ENCODE results near the gene KRTAP10-12. TPM values are rescaled to one million over a fixed set of nuclear protein-coding genes. Genes with fewer than 3 reads are reported as not detected.

KRTAP10-12 gene
- total RNA-seq, 4 donors from 2014 or later: not detected

DNA sequence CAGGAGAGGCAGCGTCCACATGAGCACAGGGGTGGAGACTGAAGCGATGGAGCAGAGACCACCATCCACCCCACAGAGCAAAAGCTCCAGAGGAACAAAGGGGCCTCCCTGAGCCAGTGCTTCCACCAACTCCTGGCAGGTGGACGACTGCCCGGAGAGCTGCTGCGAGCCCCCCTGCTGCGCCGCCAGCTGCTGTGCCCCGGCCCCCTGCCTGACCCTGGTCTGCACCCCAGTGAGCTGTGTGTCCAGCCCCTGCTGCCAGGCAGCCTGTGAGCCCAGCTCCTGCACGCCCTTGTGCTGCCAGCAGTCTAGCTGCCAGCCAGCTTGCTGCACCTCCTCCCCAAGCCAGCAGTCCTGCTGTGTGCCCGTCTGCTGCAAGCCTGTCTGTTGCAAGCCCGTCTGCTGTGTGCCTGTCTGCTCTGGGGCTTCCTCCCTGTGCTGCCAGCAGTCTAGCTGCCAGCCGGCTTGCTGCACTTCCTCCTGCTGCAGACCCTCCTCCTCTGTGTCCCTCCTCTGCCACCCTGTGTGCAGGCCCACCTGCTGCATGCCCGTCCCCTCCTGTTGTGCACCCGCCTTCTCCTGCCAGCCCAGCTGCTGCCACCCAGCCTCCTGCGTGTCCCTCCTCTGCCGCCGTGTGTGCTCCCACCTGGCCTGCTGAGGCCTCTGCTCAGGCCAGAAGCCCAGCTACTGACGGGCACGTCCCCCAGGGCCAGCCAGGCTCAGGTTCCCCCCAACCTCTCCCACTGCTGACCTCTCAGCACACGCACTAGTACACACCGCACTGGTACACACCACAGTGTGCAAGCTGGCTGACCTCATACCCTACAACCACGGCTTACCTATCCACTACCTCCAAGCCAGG lies 5.4 kb downstream of the KRTAP10-12 start:
- TF ChIP-seq, protein P1, sequence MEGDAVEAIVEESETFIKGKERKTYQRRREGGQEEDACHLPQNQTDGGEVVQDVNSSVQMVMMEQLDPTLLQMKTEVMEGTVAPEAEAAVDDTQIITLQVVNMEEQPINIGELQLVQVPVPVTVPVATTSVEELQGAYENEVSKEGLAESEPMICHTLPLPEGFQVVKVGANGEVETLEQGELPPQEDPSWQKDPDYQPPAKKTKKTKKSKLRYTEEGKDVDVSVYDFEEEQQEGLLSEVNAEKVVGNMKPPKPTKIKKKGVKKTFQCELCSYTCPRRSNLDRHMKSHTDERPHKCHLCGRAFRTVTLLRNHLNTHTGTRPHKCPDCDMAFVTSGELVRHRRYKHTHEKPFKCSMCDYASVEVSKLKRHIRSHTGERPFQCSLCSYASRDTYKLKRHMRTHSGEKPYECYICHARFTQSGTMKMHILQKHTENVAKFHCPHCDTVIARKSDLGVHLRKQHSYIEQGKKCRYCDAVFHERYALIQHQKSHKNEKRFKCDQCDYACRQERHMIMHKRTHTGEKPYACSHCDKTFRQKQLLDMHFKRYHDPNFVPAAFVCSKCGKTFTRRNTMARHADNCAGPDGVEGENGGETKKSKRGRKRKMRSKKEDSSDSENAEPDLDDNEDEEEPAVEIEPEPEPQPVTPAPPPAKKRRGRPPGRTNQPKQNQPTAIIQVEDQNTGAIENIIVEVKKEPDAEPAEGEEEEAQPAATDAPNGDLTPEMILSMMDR (IDR thresholded peaks at IDR 0.05; ENCODE audit: low read depth): no peak

DNA sequence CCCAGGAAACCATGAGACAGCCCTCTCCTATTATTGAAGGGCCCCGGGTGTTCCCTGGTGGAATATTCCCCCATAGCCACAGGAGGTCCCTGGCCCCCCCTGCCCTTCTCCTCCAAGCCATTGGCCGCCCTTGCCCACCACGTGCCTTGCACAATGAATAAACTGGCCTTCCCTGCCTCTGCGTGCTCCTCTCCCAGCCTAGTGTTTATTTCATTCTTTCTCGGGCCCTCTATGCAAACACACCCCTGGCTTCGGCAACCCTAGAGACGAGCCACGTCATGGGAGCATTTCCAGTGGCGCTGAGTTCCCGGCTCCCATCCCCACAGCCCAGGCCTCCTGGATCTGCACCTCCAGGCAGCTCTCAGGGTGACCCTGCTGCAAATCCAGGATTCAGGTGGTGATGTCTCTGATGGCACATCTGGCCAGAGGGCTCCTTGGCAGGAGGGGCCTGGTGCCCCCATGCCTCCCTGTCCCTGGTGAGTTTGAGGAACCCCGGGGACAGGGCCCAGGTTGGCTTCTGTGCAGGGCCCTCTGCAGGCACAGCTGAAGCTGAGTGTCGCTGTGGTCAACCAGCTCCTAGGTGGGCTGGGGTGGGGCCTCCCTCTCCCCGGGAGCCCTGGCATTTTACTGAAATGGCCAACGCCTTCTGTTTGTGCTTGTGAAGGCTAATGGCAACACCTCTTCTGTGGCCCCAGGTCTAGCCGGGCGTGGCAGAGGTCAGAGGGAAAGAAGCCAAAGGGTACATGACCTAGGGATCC lies 6.2 kb downstream of the KRTAP10-12 start:
- TF ChIP-seq, protein P1 (IDR thresholded peaks at IDR 0.05; ENCODE audit: low read depth): no peak

- TF ChIP-seq, protein P1 (IDR thresholded peaks at IDR 0.05; ENCODE audit: low read depth): no peak
Measured at GRCh38 chr21:44703731-44704635, 7.0 kb downstream of the KRTAP10-12 start.

DNA sequence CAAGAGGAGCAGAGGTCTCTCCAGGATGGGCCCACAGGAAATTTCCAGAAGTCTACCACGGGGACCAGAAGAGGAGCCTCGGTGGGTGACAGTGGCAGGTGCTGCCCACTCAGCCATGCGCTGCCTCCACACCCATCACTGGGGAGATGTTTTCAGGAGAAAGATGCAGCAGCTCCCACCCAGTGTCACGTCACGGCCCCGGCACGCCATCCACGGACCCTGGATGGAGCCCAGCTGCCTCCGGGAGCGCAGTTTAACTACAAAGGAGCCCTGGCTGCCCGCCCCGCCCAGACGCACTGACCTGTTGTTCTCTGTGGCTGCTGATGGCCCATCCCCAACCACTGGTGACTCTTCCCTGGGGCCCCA lies 7.6 kb downstream of the KRTAP10-12 start:
- TF ChIP-seq, protein P1 (IDR thresholded peaks at IDR 0.05; ENCODE audit: low read depth): no peak

DNA sequence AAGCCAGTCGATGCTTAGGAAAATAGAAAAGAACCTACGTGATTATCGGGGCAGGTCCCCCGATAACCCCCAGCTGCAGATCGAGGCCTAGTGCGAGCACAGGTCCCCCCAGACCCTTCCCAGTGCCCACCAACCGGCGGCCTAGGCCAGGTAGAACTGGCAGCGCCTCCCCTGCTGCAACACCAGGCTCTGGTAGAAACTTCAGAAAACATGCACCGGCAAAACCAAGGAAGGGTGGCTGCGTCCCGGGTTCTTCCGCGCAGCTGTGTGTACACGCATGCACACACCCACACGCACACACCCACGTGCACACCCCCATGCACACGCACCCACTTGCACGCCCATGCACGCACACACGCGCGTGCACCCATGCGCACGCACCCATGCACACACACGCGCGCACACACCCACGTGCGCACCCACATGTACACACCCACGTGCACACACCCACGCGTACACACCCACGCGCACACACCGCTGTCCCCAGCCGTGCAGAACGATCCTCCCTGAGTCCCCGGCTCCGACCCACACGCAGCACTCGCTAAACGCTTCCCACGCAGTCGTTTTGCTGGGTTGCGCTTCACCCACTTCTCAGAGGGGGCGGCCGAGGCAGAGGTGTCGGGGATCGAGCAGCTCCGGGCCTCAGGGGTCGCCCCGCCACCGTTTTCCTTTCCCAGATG lies 9.2 kb downstream of the KRTAP10-12 start:
- TF ChIP-seq, protein P1 (IDR thresholded peaks at IDR 0.05; ENCODE audit: low read depth): no peak

DNA sequence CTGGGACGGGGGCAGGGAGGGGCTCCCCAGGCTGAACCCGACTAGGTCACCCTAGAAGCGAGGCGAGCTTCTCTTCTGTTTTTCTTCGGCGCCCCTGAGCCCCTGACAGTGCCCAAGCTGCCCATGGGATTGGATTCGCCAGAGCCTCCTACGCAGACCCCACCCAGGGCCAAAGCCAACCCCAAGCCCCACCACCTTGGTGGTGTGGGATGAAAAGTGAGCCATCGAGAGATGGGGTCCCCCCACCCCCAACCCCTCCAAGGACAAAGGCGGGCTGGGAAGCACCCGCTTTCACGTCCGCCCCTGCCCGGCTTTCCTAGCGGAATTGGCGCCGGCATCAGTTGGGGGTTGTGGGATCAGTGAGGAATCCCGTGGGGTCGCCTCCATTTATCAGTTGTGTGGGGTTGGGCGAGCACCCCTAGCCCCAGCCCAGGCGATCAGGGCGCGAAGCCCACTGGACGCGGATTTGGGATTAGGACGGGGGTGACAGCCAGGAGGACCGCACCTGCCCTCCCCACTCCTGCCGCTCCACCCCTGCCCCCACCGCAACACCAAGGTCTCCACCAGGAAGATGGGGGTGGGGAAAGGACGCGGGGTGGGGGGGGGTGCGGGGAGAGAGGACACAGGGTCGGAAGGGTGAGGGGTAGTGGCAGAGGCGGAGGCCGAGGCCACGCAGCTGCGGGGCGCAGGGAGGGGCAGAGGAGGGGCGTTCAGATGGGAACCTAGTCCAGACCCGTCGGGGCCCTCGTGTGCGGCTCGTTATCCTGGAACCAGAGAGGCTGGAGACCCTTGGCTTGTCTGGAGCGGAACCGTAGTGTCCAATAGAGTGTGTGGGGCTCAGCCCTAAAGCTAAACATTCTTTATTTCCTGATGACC lies 10.0 kb downstream of the KRTAP10-12 start:
- TF ChIP-seq, protein P1 (IDR thresholded peaks at IDR 0.05; ENCODE audit: low read depth): no peak
